DLD1 (cell line): ENCODE data around the gene FAM163B.

ENCODE experiments used
- in situ Hi-C: cut with HindIII; loops from 2 replicates; pipeline ENCODE4 v1.10.0; 2017; ENCODE audit warnings: low sequenced_read_pairs

FAM163B gene

DNA sequence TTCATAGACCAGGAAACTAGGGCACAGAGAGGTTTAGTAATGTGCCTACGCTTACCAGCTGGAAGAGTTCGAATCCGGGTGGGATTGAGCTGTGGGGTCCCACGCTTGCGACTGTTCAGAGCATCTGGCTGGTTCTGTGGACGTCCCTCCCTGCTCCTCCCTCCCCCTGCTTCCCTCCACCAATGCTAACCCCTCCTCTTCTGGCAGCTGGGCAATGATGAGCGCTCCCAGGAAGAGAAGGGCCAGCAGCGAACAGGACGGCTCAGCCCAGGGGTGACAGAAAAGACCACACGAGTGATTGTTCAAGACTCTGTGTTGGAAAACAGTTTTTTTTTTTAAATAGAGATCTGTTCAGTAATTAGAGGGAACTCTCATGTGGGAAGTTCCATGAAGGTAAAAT, 6.9 kb downstream of the FAM163B start:
- in situ Hi-C loops = no loop called here

DNA sequence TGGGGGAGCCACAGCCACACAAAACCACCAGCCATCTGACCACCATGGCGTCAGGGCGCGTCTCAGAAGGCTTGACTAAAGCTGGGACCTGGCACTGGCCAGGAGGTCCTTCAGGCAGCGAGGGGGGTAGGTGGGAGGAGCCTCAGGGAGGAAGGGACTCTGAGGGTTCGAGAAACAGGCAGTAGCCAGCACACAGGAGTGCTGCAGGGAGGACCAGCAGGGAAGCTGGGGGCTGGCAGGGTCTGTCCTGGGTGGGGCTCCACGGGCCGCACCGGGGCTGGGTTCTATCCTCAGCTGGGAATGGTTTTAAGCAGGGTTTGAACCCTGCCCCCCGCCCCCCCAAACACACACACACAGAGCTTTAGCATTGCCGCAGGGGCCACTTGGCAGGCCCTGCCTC, 7.4 kb downstream of the FAM163B start:
- in situ Hi-C loops = no loop called here

DNA sequence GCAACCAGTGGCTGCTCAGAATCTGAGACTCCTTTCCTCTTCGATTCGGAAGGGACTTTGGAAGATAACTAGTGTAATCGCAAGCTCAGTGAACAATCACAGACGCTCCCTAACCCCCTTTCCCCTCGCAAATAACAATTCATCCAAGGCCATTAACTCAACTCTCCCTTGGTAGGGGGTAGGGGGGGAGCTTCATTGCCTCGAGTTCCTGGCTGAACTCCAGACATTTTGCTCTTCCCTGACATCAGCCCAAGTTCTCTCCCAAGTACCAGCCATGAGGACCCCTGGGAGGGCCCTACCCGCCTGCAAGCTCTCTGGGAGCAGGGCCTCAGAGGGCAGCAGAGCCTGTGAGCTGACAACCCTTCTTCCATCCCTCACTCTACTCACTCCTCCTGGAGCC, 8.4 kb downstream of the FAM163B start:
- in situ Hi-C loops = no loop called here

DNA sequence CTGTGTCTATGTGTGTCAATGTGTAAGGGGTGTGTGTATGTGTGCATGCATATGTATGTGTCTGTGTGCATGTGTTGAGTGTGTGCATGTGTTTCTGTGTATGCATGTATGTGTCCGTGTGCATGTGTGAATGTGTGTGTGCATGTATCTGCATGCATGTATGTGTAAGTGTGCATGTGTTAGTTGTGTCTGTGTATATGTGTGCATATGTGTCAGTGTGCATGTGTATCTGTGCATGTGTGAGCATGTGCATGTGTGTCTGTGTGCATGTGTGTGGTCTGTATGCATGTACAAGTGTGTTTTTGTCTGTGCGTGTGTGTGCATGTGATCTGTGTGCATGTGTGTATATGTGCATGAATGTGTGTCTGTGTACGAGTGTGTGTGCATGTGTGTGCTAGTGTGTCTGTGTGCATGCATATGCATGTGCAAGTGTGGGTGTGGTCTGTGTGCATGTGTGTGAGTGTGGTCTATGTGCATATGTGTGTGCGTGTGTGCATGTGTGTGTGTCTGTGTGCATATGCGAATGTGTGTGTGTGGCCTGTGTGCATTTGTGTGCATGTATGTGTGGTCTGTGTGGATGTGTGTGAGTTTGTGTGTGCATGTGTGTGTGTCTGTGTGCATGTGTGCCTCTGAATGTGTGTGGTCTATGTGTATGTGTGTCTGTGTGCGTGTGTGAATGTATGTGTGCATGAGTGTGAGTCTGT, 9.6 kb downstream of the FAM163B start:
- in situ Hi-C loops = no loop called here

DNA sequence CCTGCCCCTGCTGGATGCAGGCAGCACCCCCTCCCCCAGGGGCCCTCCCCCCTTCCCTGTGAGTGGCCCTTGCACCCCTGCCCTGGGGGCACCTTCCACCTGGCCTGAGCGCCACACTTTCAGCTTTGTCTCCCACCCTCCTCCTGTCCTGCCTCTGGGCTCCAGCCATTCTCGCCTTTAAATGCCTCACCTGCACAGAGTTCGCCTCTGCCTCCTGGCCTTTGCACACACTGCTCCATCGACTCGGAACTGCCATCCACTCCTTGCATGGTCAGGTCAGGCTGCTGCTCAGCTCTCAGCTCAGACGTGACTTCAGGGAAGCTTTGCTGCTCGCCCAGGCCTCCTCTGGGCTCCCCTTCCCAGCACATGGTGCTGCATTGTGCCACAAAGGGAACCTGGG, 10.2 kb downstream of the FAM163B start:
- in situ Hi-C loops = no loop called here

DNA sequence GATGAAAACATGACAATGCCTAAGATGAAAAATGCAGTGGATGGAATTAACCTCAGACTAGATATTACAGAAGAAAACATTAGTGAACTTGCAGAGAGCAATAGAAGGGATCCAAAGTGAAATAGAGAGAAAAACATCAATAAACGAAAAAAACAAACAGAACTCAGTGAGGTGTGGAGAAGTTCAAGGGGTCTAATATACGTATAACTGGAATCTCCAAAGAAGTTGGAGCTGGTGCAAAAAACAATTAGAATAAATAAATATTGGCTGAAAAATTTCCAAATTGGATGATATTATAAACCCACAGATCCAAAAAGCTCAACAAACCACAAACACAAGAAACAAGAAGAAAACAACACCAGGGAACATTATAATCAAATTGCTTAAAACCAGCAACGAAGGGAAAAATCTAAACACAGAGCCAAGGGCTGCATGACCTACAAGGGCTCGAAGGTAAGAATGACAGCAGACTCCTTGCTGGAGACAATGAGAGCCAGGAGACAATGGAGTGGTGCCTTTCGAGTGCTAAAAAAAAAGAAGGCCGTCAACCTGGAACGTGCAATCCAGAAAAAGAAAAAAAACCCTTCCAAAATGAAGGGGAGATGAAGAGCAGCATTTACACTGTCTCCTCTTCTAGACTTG, 11.8 kb downstream of the FAM163B start:
- in situ Hi-C loops = no loop called here

DNA sequence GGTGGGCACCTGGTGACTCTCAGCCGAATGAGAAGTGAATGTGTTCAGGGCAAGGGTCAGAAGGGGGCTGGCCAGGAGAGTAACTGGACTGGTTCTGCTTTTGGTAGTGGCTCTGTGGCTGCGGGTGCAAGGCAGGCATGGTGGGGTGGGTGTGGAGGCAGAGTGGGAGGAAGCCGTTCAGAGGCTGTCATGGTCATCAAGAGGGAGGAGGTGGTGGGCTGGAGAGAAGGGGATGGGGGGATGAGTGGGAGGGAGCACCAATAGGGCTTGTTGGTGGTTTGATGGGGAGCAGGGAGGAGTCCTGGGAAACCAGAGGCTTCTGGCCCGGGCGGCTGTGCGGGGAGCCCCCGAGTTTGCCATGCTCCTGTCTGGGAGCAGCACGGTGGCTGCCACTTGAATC, 13.3 kb downstream of the FAM163B start:
- in situ Hi-C loops = no loop called here

DNA sequence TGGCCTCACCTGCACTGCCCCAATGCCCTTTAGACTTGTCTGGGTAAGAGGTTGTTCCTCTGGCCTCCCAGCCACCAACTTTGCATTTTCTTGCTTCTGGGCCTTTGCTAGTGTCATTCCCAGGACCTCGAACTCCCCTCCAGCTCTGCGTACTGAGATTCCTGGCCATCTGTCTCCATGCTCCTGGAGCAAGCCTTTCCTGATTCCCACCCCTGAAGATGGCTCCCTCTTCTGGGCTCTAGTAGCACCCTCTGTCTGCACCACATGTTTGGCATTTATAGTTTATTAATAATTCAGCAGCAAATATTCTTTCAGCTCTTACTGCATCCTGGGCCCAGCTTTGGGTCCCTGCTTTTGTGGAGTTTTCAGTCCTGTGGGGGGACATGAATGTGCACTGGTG, 14.9 kb downstream of the FAM163B start:
- in situ Hi-C loops = no loop called here

DNA sequence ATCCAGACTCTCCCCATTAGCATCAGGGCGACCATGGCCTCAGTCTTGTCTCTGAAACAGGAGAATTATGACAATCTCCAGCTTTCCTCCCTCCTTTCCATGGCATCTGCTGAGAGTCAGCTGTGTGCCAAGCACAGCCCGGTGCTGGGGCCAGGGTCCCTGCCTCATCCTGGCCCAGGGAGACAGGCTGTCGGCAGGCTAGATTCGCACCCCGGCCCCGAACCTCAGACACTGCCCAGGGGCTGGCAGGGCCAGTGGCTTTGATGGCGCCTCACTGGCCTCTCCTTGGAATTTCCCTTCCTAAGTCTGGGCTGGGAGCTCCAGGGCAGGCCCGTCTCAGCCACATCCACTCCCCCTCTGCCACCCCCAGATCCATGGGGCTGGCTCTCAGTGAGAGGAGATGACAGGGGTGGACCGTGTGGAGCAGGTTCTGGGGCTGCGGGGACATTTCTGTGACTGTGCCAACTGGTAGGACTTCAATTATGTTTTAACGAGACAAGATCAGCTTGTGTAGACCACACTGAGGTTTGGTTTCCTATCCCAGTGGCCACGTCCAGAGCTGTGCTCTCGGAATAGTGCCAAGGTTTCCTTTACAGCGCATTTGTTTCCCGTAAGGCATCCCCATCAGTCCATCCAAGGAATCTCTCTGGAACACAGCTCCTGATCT, 15.5 kb downstream of the FAM163B start:
- in situ Hi-C loops = no loop called here

DNA sequence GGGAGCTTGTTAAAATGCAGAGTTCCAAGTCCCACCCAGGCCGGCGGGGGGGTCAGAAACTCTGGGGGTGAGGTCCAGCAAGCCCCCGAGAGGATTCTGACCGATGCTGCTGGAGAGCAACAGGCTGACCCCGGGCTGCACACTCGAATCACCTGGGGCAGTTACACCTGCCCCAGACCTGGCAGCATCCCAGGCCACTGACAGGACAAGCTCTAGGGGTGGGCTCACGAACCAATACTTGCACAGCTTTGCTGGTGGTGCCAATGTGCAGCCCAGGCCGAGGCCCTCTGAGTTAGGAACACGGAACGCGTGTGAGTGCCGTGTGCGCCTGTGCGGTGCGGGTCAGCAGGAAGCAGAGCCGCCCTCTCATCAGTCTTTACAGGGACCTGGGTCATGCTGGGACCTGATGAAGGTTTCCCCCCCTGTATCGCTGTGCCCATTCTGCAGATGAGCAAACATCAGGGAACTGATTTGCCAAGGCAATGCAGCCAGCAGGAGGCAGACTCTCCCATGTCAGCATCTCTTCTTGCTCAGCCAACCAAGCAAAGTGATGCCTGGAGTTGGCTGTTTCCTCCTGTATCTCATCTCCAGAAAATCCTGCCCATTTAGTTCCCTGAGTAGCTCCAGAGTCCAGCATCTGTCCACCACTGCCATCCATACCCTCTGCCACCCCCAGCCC, 16.3 kb downstream of the FAM163B start:
- in situ Hi-C loops = no loop called here

DNA sequence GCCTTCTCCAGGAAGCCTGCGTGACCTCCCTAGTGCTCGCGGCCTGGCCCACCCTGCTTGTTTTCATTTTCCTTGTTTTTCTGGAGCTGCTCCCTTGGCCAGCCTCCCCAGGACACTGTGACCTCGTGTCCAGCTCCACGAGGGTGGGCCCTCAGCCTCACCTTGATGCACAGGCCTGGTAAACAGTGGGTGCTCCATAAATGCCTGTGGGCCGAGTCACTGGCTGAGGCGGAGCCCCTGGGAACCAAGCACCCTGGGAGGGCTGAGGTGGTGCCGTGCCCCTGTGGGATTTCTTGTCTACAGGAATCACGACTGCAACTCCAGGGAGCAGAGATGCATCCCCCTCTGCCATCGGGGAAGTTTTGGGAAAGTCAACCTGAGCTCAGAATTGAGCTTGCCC, 17.2 kb downstream of the FAM163B start:
- in situ Hi-C loops = no loop called here

DNA sequence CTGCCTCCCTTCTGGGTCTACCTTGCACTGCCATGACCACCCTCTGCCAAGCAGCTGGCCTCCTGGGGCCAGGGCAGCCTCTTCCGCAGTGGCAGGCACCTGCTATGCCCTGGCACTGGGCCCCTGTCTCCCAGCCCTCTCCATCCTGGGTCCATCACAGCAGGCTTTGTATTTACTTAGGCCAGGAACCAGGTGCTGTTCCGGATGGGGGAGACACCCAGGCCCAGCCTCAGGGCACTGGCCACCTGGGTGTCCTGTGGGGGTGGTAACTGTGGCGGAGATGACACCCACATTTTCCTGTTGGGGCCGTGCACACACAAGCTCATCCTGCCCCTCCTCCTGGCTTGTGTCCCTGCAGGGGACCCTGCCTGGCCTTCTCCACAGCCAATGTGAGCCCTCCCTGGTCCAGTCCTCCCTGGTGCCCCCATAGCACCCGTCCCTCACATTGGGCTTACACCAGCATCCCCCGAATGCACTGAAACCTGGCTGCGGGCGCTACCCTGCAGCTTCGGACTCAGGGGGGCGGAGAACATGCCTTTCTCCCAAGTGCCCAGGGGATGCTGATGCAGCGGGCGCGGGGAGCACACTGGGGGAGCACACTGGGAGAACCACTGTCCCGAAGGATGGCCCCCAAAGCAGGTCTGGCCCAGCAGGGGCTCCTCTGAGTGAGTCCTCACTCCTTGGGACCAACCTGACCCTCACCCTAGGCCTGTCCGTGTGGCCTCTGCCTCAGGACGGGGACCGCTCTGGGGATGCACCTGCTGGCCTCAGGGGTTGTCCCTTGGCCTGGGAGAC, 17.9 kb downstream of the FAM163B start:
- in situ Hi-C loops = no loop called here

DNA sequence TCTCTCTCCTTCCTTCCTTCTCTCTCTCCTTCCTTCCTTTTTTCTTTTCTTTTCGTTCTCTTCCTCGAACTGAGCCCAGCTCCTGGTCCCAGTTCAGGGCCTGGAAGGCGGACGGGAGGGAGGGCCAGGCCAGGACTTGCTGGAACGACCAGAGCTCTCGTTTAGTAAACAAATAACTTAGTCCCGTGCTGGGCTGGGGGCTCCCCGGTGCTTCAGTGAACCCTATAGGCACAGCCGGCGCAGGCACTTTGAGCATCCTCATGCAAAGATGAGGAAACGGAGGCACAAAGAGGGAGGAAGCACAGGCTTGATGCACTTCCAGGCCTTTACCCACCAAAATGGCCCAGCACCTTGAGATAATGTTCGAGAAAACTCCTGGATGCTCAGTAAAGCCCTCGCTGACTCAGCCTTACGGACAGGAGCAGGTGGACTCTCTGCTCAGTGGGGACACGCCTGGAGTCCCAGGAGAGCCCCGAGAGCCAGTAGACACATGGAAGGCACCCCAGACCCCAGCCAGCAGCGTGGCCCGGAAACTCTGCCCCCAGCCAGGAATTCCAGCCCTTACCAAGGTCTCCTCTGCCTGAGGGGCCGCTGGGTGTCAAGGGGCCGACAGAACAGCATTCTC, 18.8 kb downstream of the FAM163B start:
- in situ Hi-C loops = no loop called here

DNA sequence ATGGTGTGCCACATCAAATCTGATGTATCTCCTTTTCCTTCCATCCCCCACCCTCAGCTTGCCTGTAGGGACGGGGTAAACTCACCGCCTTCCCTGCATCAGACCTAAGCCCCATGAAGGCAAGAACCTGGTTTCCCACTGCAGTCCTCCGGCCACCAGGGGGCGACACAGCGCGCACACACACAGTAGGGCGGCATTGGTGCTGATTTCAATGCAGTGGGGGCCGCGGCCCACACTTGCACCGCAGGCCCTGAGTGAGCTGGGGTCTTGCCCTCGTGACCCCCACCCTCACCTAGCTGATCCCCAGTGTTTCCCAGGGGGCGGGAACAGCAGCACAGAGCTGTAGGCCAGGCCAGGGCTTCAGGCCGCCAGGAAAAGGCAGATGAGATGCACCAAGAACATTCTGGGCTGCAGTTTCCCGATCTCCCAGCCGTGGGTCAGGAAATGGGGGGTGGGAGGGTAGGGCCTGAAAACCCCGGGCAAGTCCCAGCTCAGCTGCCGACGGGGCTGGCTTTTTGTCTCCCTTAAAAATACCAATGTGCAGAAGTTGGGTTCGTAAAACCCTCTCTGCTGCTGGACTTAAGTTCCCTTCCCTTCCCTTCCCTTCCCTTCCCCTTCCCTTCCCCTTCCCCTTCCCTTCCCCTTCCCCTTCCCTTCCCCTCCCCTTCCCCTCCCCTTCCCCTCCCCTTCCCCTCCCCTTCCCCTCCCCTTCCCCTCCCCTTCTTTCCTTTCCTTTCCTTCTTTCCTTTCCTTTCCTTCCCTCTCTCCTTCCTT, 19.5 kb downstream of the FAM163B start:
- in situ Hi-C loops = no loop called here

DNA sequence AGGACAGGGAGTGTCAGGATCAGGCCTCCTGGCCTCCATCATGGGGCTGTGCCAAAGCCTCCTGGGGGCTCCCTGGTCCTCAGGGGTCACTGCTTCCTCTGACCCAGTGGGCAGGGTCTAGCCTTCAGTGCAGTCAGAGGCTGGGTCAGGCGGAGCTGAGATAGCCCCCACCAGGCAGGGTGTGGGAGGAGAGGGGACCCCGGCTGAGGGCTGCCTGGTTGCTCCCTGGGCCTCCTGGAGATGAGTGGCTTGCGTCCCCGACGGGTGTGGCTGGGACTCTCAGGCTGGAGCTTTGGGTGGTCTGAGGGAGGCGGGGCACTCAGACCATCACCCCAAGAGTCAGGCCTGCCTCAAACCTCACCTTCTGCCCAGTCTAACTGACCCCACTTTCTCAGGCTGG, 21.7 kb downstream of the FAM163B start:
- in situ Hi-C loops = no loop called here

DNA sequence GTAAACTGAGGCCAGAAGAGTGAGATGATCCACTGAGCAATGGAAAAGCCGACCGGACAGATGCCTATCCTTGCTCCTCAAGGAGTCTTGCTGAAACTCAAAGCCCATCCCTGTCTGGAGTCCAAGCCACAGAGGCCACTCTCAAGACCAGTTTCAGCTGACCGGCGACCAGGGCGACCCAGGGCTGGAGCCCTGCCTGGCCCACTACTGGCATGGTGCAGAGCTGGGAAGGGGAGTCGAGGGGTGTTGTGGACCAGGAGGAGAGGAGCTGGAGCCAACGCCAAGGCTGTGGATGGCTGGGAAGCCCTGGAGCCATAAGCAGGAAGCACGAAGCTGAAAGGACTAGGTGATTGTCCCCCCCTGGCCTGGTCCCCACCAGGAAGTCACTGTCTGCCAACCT, 22.1 kb downstream of the FAM163B start:
- in situ Hi-C loops = no loop called here

DNA sequence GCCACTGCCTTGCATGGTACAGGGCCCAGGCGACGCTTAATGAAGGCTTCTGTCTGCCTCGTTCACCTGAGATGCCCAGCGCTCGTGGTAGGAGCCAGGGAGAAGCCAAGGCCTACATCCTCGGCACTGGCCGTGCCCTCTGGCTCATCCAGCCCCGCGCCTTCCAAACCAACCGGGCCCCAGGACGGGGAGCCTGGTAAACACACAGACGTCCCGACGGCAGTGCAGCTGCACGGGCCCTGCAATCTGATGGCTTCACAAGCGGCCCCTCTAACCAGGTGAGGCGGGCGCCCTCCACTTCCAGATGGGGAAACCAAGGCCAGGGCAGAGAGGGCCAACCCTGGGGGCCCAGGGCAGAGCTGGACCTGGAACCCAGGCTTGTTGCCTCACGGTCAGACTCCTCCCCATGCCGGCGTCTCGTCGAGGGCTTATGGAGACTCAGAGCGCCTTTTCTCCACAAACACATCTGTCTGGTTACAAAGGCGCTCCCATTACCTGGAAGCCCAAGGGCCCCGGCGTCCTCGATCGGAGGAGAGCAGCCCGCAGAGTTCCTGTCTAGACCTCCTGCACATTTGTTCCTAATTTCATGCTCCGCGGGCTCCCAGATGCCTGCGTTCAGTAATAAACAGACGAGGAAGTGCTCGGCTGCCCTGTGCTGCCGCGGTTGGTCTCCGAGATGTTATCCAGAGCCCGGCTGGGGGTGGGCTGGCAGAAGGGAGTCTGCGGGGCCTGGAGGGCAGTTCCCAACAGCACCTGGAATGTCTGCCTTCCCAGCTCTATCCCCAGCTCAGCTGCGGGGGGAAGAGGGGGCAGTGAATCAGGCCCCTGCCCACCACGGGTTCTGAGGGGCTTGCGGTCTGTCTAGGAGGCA, 23.5 kb downstream of the FAM163B start:
- in situ Hi-C loops = no loop called here

DNA sequence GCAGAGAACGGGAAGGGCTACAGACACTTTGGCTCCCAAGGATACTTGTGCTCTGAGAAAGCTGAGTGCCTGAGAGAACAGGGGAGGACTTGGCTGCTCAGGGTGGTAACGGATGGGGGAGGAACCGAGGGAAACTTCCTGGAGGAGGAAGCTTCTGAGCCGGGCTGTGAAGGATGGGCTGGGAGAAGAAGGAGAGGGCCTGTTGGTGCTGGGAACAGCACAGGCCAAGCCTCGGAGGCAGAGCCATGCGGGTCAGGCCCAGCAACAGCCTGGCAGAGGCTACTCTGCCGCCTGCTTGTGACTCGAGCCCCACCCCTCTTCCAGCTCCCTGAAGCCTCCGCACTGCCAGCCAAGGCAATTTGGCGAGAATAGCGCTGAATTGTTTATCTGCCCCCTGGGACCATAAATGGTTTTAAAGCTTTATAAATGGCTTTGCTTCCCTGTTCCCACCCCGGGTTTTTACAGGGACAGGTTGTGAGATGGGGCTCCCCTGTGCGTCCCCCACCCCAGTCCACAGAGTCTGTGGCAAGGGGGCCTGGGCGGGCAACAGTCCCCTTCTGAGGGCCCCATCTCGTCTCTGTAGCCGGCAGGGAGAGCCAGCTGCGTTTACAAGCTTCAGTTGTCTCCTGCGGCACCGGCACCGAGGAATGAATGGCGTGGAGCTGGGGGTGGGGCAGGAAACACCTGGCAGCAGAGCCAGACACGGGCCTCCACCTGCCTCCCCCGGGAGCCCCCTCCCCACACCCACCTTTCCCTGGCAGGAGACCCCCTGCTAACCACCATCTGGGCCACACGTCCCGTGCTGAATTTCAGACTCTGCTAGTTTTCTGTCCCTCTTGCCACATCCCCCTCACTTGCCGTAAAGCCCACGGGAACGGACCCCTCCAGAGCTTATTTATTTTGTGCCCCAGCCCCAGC, 24.4 kb downstream of the FAM163B start:
- in situ Hi-C loops = no loop called here
